Fibroblast of lung (primary cell): ENCODE data around the gene KLC1. TPM values are rescaled to one million over a fixed set of nuclear protein-coding genes. Genes with fewer than 3 reads are reported as not detected.

Source experiments
- DNase-seq, 2 donors: peaks; one replicate each; pipeline versions ENCODE4 v3.0.0 to v3.0.0-alpha.2; 2010; ENCODE audit warnings: low read depth in 2 of 2
- H2AFZ ChIP-seq: 2 replicates; pipeline ENCODE4 v1.5.1; 2012; ENCODE audit warnings: low read length, control low read depth, inconsistent platforms
- H3K27ac ChIP-seq: 2 replicates; pipeline ENCODE4 v1.5.1; 2011; ENCODE audit warnings: low read length, control low read depth; ENCODE audit not compliant: insufficient read depth
- H3K27me3 ChIP-seq: 2 replicates; pipeline ENCODE4 v1.5.1; 2011; ENCODE audit warnings: mild to moderate bottlenecking, low read length; ENCODE audit not compliant: control insufficient read depth, insufficient read depth
- H3K36me3 ChIP-seq: 2 replicates; pipeline ENCODE4 v1.5.1; 2011; ENCODE audit warnings: low read length; ENCODE audit not compliant: control insufficient read depth, insufficient read depth
- H3K4me1 ChIP-seq: 2 replicates; pipeline ENCODE4 v1.5.1; 2011; ENCODE audit warnings: low read length; ENCODE audit not compliant: control insufficient read depth, insufficient read depth; ENCODE audit errors: extremely low read depth
- H3K4me2 ChIP-seq: 2 replicates; pipeline ENCODE4 v1.5.1; 2011; ENCODE audit warnings: low read length, control low read depth; ENCODE audit not compliant: insufficient read depth; ENCODE audit errors: extremely low read depth
- H3K4me3 ChIP-seq, 4 experiments: fragments of 200-600 bp in 1 of 4; sonication (generic) in 1 of 4; replicated peaks in 1 of 4; 2 replicates each; pipeline ENCODE4 v1.5.1; 2011 to 2016; ENCODE audit warnings: low read length in 4 of 4, low read depth in 3 of 4, mild to moderate bottlenecking in 3 of 4, control low read depth in 2 of 4, inconsistent platforms in 1 of 4, mixed read lengths in 1 of 4; ENCODE audit not compliant: insufficient read depth in 1 of 4; ENCODE audit errors: control extremely low read depth in 1 of 4
- H3K79me2 ChIP-seq: 2 replicates; pipeline ENCODE4 v1.5.1; 2012; ENCODE audit warnings: mild to moderate bottlenecking, low read length, inconsistent platforms; ENCODE audit not compliant: control insufficient read depth, insufficient read depth
- H3K9ac ChIP-seq: 2 replicates; pipeline ENCODE4 v1.5.1; 2011; ENCODE audit warnings: mild to moderate bottlenecking, low read length, control low read depth; ENCODE audit not compliant: insufficient read depth
- H3K9me3 ChIP-seq: 2 replicates; pipeline ENCODE4 v1.5.1; 2012; ENCODE audit warnings: low read depth, low read length; ENCODE audit not compliant: control insufficient read depth, insufficient read depth
- H4K20me1 ChIP-seq: 2 replicates; pipeline ENCODE4 v1.5.1; 2011; ENCODE audit warnings: low read length; ENCODE audit not compliant: control insufficient read depth, insufficient read depth; ENCODE audit errors: extremely low read depth
- CTCF ChIP-seq, 2 donors: IDR thresholded peaks in 1 of 2; conservative IDR thresholded peaks in 1 of 2; 1 replicate in 1 of 2; 2 replicates in 1 of 2; pipeline ENCODE4 v1.5.1; 2011 to 2012; ENCODE audit warnings: low read length in 2 of 2, control low read depth in 1 of 2, inconsistent platforms in 1 of 2, low read depth in 1 of 2, mild to moderate bottlenecking in 1 of 2
- EZH2 ChIP-seq: IDR thresholded peaks from 2 replicates; pipeline ENCODE4 v1.5.1; 2012; ENCODE audit warnings: low read length, control low read depth, mild to moderate bottlenecking; ENCODE audit errors: missing control alignments
- polyA plus RNA-seq, 2 donors: library from polyadenylated mRNA; depleted of rRNA in 1 of 2; stranded (reverse) in 1 of 2; unstranded in 1 of 2; fragments of >200 nt; gene quantifications; 2 replicates each; pipeline ENCODE4 v1.2.1, GENCODE V29; 2011 to 2012; ENCODE audit warnings: missing spikeins in 1 of 2
- total RNA-seq: library from RNA; depleted of rRNA; stranded (reverse); fragments of >200 nt; gene quantifications from 2 replicates; pipeline ENCODE4 v1.2.1, GENCODE V29; 2014

KLC1 gene
- total and polyA plus RNA-seq, 2 donors (not counting 1 experiment from before 2014, with no cell fraction given), result 180 to 219 TPM

GRCh38 chr14:103697603-103698379 lies 68.8 kb downstream of the KLC1 start:
- Histone ChIP-seq H3K36me3 (peaks cover 54% of the 10 kb centered on the region), H3K9ac (no peak overlapping the region)
- no peak for DNase-seq

GRCh38 chr14:103698380-103699260 lies 69.6 kb downstream of the KLC1 start:
- H3K27ac ChIP-seq, result peak overlapping the region; percentile 20
- no peaks in the 10 kb centered on the region for H3K9me3 ChIP-seq
- no peak for DNase-seq
- peaks cover 51% of the 10 kb centered on the region for H3K36me3 ChIP-seq
- H3K4me2 ChIP-seq, result no peak overlapping the region
- no peak overlapping the region for H2AFZ ChIP-seq
- no peaks in the 10 kb centered on the region for H4K20me1 ChIP-seq
- no peak overlapping the region for H3K4me3 ChIP-seq
- H3K4me1 ChIP-seq, result peaks cover 19% of the 10 kb centered on the region
- TF ChIP-seq EZH2 (no peak), CTCF (conservative IDR thresholded peaks at IDR 0.05 in 1 of 2, IDR thresholded peaks at IDR 0.05 in 1 of 2; ENCODE audit: low read depth in 1 of 2, low read length in 2 of 2) (no peak)
- H3K27me3 ChIP-seq, result no peaks in the 10 kb centered on the region
- H3K9ac ChIP-seq, result no peak overlapping the region
- peaks cover 30% of the 10 kb centered on the region for H3K79me2 ChIP-seq

More at GRCh38 chr14:103697603-103698379, 68.8 kb downstream of the KLC1 start:
- Histone ChIP-seq H4K20me1 (no peaks in the 10 kb centered on the region), H3K4me1 (peaks cover 19% of the 10 kb centered on the region), H3K27me3 (no peaks in the 10 kb centered on the region), H3K27ac (no peak overlapping the region), H3K9me3 (no peaks in the 10 kb centered on the region), H3K4me3 (no peak overlapping the region), H3K79me2 (peaks cover 38% of the 10 kb centered on the region), H3K4me2 (no peak overlapping the region), H2AFZ (no peak overlapping the region)
- TF ChIP-seq CTCF (conservative IDR thresholded peaks at IDR 0.05 in 1 of 2, IDR thresholded peaks at IDR 0.05 in 1 of 2; ENCODE audit: low read depth in 1 of 2, low read length in 2 of 2) (no peak), EZH2 (no peak)

GRCh38 chr14:103699261-103699661 lies 70.2 kb downstream of the KLC1 start:
- Histone ChIP-seq H3K36me3 (peaks cover 52% of the 10 kb centered on the region), H3K9me3 (no peaks in the 10 kb centered on the region), H3K27me3 (no peaks in the 10 kb centered on the region), H3K79me2 (peaks cover 28% of the 10 kb centered on the region), H3K4me3 (no peak overlapping the region), H2AFZ (no peak overlapping the region), H3K4me2 (no peak overlapping the region), H4K20me1 (no peaks in the 10 kb centered on the region), H3K9ac (no peak overlapping the region), H3K4me1 (peaks cover 19% of the 10 kb centered on the region), H3K27ac (no peak overlapping the region)
- TF ChIP-seq EZH2, result no peak
- TF ChIP-seq CTCF (conservative IDR thresholded peaks at IDR 0.05 in 1 of 2, IDR thresholded peaks at IDR 0.05 in 1 of 2; ENCODE audit: low read depth in 1 of 2, low read length in 2 of 2), result no peak
- no peak for DNase-seq
